Sigmoid colon (tissue), 7 donors: Measurements from ENCODE around the gene TMEM185B. TPM values are rescaled to one million over a fixed set of nuclear protein-coding genes. Genes with fewer than 3 reads are reported as not detected.

Experiments
- DNase-seq: peaks from one replicate; pipeline ENCODE4 v3.0.0-alpha.2; 2019
- H3K27ac ChIP-seq, 4 donors: fragments of 200-600 bp; sonication (generic); one replicate each; pipeline ENCODE4 v1.5.1; 2016 to 2019; ENCODE audit warnings: mild to moderate bottlenecking in 1 of 4
- H3K27me3 ChIP-seq, 3 donors: fragments of 200-600 bp; sonication (generic); one replicate each; pipeline ENCODE4 v1.5.1; 2019; ENCODE audit warnings: mild to moderate bottlenecking in 1 of 3
- H3K36me3 ChIP-seq, 4 donors: fragments of 200-600 bp; sonication (generic); one replicate each; pipeline ENCODE4 v1.5.1; 2016 to 2019
- H3K4me1 ChIP-seq, 4 donors: fragments of 200-600 bp; sonication (generic); one replicate each; pipeline ENCODE4 v1.5.1; 2017 to 2019
- H3K4me3 ChIP-seq, 4 donors: fragments of 200-600 bp; sonication (generic); one replicate each; pipeline ENCODE4 v1.5.1; 2017 to 2019; ENCODE audit warnings: mild to moderate bottlenecking in 2 of 4, moderate library complexity in 1 of 4
- H3K9me3 ChIP-seq, 4 donors: fragments of 200-600 bp in 3 of 4; sonication (generic) in 3 of 4; one replicate each; pipeline versions ENCODE4 v1.5.1 to v1.6.1; 2013 to 2019
- EP300 ChIP-seq, 4 donors: sonication (generic); formaldehyde crosslinking; IDR thresholded peaks; one replicate each; pipeline ENCODE4 v1.6.1; 2017; ENCODE audit warnings: antibody characterized with exemption in 4 of 4
- POLR2A ChIP-seq, 2 donors: fragments of 450-650 bp; IDR thresholded peaks; one replicate each; pipeline ENCODE4 v1.6.1; 2016; ENCODE audit warnings: antibody characterized with exemption in 2 of 2, mild to moderate bottlenecking in 2 of 2, moderate library complexity in 2 of 2
- POLR2AphosphoS5 ChIP-seq, 4 donors: sonication (generic); formaldehyde crosslinking; IDR thresholded peaks; one replicate each; pipeline ENCODE4 v1.6.1; 2017; ENCODE audit warnings: antibody characterized with exemption in 4 of 4
- WGBS, 2 donors: extraction: QIAGEN DNeasy Blood & Tissue Kit; methylation state at CpG; one replicate each; pipeline ENCODE4 v1.1.7; 2013; 5-methylcytosine and 5-hydroxymethylcytosine counted together
- intact Hi-C: fragments of 100-400 bp; cut with DNase I; formaldehyde crosslinking; loops from one replicate; pipeline ENCODE4 v1.15.1; 2023
- polyA plus RNA-seq, 3 donors: library from polyadenylated mRNA; stranded (reverse); fragments of 200-250 nt; gene quantifications; one replicate each; pipeline ENCODE4 v1.2.3, GENCODE V29; 2013
- total RNA-seq, 4 donors: library from RNA; depleted of rRNA; stranded (reverse); fragments of >200 nt; gene quantifications; one replicate each; pipeline ENCODE4 v1.1.0, GENCODE V29; 2016
- TF ChIP-seq, protein P1 (sequence below), 4 experiments: fragments of 450-650 bp in 3 of 4; fragments of 200-600 bp in 1 of 4; IDR thresholded peaks; one replicate each; pipeline ENCODE4 v1.5.1; 2016 to 2019; ENCODE audit warnings: antibody characterized with exemption in 4 of 4, mild to moderate bottlenecking in 3 of 4, moderate library complexity in 2 of 4
- donor health status: healthy with polysubstance abuse.
- donor health status: Bipolar disorder and iron deficiency.
- donor health status: healthy.

TMEM185B gene
- total and polyA plus RNA-seq, 7 donors = 1.6 to 32.1 (median 16.8) TPM

- no peak overlapping the region for H3K4me3 ChIP-seq
- no peaks in the 10 kb centered on the region for H3K9me3 ChIP-seq
- TF ChIP-seq EP300 (IDR thresholded peaks at IDR 0.05) (no peak), POLR2AphosphoS5 (IDR thresholded peaks at IDR 0.05) (peak in 1 of 4 donors; percentile 45), POLR2A (IDR thresholded peaks at IDR 0.05) (no peak)
- TF ChIP-seq, protein P1, sequence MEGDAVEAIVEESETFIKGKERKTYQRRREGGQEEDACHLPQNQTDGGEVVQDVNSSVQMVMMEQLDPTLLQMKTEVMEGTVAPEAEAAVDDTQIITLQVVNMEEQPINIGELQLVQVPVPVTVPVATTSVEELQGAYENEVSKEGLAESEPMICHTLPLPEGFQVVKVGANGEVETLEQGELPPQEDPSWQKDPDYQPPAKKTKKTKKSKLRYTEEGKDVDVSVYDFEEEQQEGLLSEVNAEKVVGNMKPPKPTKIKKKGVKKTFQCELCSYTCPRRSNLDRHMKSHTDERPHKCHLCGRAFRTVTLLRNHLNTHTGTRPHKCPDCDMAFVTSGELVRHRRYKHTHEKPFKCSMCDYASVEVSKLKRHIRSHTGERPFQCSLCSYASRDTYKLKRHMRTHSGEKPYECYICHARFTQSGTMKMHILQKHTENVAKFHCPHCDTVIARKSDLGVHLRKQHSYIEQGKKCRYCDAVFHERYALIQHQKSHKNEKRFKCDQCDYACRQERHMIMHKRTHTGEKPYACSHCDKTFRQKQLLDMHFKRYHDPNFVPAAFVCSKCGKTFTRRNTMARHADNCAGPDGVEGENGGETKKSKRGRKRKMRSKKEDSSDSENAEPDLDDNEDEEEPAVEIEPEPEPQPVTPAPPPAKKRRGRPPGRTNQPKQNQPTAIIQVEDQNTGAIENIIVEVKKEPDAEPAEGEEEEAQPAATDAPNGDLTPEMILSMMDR (IDR thresholded peaks at IDR 0.05) = no peak
- intact Hi-C loops = loop anchor here (10.0 kb wide), 1 partner anchor 835 kb away; no protein-coding TSS in a partner anchor
- DNase-seq = no peak
- peaks cover 0 to 14% (median 13%) of the 10 kb centered on the region in 4 donors for H3K4me1 ChIP-seq
- H3K36me3 ChIP-seq = no peaks in the 10 kb centered on the region
- H3K27me3 ChIP-seq = no peaks in the 10 kb centered on the region
- H3K27ac ChIP-seq = peak overlapping the region in 2 of 4 donors; percentile 14 to 57
- WGBS, 2 donors = 67 to 69% methylated on average over 22 of the region's 22 CpGs
Measured at GRCh38 chr2:120239488-120240287, 16.5 kb upstream of the TMEM185B start.

DNA sequence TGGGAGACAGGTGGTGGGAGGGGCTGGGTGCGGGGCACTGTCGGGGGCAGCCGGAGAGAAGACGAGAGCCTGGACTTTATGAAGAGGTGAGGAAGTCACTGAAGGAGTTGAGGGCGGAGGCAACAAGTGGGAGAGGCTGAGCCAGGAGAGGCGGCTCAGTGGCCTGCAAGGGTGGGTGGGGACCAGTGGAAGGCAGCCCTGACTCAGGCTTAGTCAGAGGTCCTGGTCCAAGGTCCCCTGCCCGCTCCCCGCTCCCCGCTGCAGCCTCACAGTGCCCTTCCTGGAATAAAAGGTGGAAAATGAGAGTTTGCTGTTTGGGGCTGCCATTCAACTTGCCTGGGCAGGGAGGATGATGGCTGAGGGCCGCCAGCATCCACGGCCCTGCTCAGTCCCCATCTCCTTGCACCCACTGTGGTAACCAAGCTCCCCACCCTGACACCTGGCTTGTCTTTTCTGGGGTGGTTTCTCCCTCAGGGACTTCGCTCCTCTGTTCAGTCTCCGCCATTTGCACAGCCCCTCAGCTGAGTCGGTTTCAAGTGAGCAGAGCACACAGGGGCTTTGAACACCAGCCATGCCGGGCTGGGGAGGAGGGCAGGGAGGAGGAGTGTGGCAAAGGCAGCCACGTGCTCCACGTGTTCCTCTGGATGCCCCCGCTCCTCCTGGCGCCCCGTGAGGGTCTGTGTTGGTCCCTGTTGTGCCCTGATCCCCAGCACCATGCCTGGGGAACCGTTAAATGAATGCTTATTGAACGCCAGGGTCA, 15.7 kb upstream of the TMEM185B start:
- intact Hi-C loops = loop anchor here (10.0 kb wide), 1 partner anchor 836 kb away; no protein-coding TSS in a partner anchor
- DNase-seq = no peak

GRCh38 chr2:120237491-120237902, 14.3 kb upstream of the TMEM185B start:
- H3K4me1 ChIP-seq = peaks cover 0 to 20% (median 15%) of the 10 kb centered on the region in 4 donors
- no peaks in the 10 kb centered on the region for H3K27me3 ChIP-seq
- no peak for TF ChIP-seq EP300 (IDR thresholded peaks at IDR 0.05)
- TF ChIP-seq, protein P1 (IDR thresholded peaks at IDR 0.05) = no peak
- no peak for TF ChIP-seq POLR2AphosphoS5 (IDR thresholded peaks at IDR 0.05)
- TF ChIP-seq POLR2A (IDR thresholded peaks at IDR 0.05) = no peak
- no peaks in the 10 kb centered on the region for H3K36me3 ChIP-seq
- whole genome bisulfite sequencing, 2 donors = 78 to 81% methylated on average over 10 of the region's 10 CpGs
- intact Hi-C loops = loop anchor here (10.0 kb wide), 1 partner anchor 837 kb away; no protein-coding TSS in a partner anchor
- no peaks in the 10 kb centered on the region for H3K9me3 ChIP-seq
- DNase-seq = no peak
- H3K27ac ChIP-seq = no peak overlapping the region
- no peak overlapping the region for H3K4me3 ChIP-seq

More for the DNA sequence above, 15.7 kb upstream of the TMEM185B start:
- H3K9me3 ChIP-seq = no peaks in the 10 kb centered on the region
- no peaks in the 10 kb centered on the region for H3K27me3 ChIP-seq
- H3K36me3 ChIP-seq = no peaks in the 10 kb centered on the region
- peaks cover 0 to 14% (median 12%) of the 10 kb centered on the region in 4 donors for H3K4me1 ChIP-seq
- H3K4me3 ChIP-seq = no peak overlapping the region
- WGBS, 2 donors = 50 to 78% methylated on average over 22 of the region's 22 CpGs
- TF ChIP-seq POLR2AphosphoS5 (IDR thresholded peaks at IDR 0.05) (no peak), POLR2A (IDR thresholded peaks at IDR 0.05) (peak in 1 of 2 donors; percentile 52)
- peak overlapping the region in 2 of 4 donors; percentile 14 to 57 for H3K27ac ChIP-seq

DNA sequence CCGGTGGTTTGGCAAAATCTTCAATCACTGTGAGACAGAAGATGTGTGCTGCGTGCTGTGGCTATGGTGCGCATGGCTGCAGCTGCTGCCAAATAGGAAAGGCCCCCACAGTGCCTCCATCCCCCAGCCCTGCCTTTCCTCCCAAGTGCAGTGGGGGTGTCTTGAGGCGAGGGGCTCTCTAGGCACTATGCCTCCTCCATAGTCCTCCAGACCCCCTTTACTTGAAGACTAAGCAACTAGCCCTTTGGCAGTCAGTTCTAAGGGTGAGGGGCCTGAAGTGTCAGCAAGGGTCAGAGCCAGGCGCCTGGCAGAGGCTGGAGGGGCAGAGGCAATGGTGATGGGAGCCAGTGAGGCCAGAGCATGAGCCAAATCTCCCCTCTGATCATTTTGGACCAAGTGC, 13.6 kb upstream of the TMEM185B start:
- no peak for DNase-seq
- H3K36me3 ChIP-seq = no peaks in the 10 kb centered on the region
- 94 to 95% methylated on average over 5 of the region's 5 CpGs for WGBS, 2 donors
- TF ChIP-seq, protein P1 (IDR thresholded peaks at IDR 0.05) = no peak
- no peak for TF ChIP-seq POLR2AphosphoS5 (IDR thresholded peaks at IDR 0.05)
- TF ChIP-seq POLR2A (IDR thresholded peaks at IDR 0.05) = no peak
- no peak for TF ChIP-seq EP300 (IDR thresholded peaks at IDR 0.05)
- H3K27me3 ChIP-seq = no peaks in the 10 kb centered on the region
- intact Hi-C loops = loop anchor here (10.0 kb wide), 1 partner anchor 838 kb away; no protein-coding TSS in a partner anchor
- peaks cover 0 to 24% (median 17%) of the 10 kb centered on the region in 4 donors for H3K4me1 ChIP-seq
- H3K9me3 ChIP-seq = no peaks in the 10 kb centered on the region
- H3K27ac ChIP-seq = no peak overlapping the region
- H3K4me3 ChIP-seq = no peak overlapping the region
